GM12878 (cell line): Measurements from ENCODE around the gene C19orf67. TPM values are rescaled to one million over a fixed set of nuclear protein-coding genes. Genes with fewer than 3 reads are reported as not detected.
A peak's percentile ranks its signal among the peaks of the same experiment; 100 is the strongest.

Experiments
- ATAC-seq: fragments of 200-7000 bp; cut with Tn5 transposase; 3 replicates; pipeline ENCODE4 v1.9.1; 2020; ENCODE audit warnings: mild to moderate bottlenecking, moderate library complexity
- BruUV-seq: library from RNA; stranded (reverse); fragments of 400-500 nt; replicated peaks from 2 replicates; lab custom pipeline; 2021; lab: Mats Ljungman, UMichigan
- CTCF ChIA-PET: fragments of 300-600 bp; sonication (Branson Sonifier 250); formaldehyde crosslinking; extraction: SDS; loops from one replicate; lab custom pipeline; 2021; ENCODE audit warnings: inconsistent platforms; lab: Yijun Ruan, JAX
- POLR2A ChIA-PET: fragments of 350-600 bp; formaldehyde crosslinking; extraction: SDS; loops from one replicate; lab custom pipeline; 2021; ENCODE audit warnings: inconsistent platforms; lab: Charles Lee
- RAD21 ChIA-PET: fragments of 300-600 bp; sonication (Branson Sonifier 250); formaldehyde crosslinking; loops from one replicate; lab custom pipeline; 2023; ENCODE audit warnings: antibody characterized with exemption; ENCODE audit not compliant: unreplicated experiment; lab: Charles Lee
- SMC1A ChIA-PET: fragments of 300-600 bp; sonication (Branson Sonifier 250); formaldehyde crosslinking; loops from one replicate; lab custom pipeline; 2023; ENCODE audit not compliant: unreplicated experiment, uncharacterized antibody; lab: Charles Lee
- DNase-seq: peaks from one replicate; pipeline ENCODE4 v3.0.0-alpha.2; 2011; ENCODE audit warnings: low read depth, low spot score
- FAIRE-seq: peaks from 3 replicates; lab custom pipeline; 2011; peaks lifted over from hg19 to GRCh38; lab: Jason Lieb, UNC
- H2AFZ ChIP-seq: 2 replicates; pipeline ENCODE4 v1.6.0; 2011; ENCODE audit warnings: low read depth, low read length, control low read depth; ENCODE audit not compliant: control insufficient read depth
- H3K27ac ChIP-seq: 2 replicates; pipeline ENCODE4 v1.5.1; 2011; ENCODE audit warnings: control low read depth; ENCODE audit not compliant: control insufficient read depth, insufficient read depth
- H3K27me3 ChIP-seq, 2 experiments: replicated peaks in 1 of 2; 2 replicates each; pipeline versions ENCODE4 v1.6.0 to v1.6.1; 2011; ENCODE audit warnings: low read length in 1 of 2; ENCODE audit not compliant: control insufficient read depth in 2 of 2, insufficient read depth in 2 of 2
- H3K36me3 ChIP-seq, 2 experiments: 2 replicates each; pipeline ENCODE4 v1.5.1; 2011; ENCODE audit warnings: low read length in 1 of 2; ENCODE audit not compliant: control insufficient read depth in 2 of 2, insufficient read depth in 2 of 2
- H3K4me1 ChIP-seq: 2 replicates; pipeline ENCODE4 v1.6.1; 2011; ENCODE audit warnings: mild to moderate bottlenecking, low read length, moderate library complexity, mixed read lengths; ENCODE audit not compliant: control insufficient read depth, insufficient read depth
- H3K4me2 ChIP-seq: 2 replicates; pipeline ENCODE4 v1.6.0; 2011; ENCODE audit warnings: control low read depth; ENCODE audit not compliant: control insufficient read depth, insufficient read depth
- H3K4me3 ChIP-seq: fragments of 200-600 bp; sonication (generic); 2 replicates; pipeline ENCODE4 v1.5.1; 2016
- H3K79me2 ChIP-seq: 2 replicates; pipeline ENCODE4 v1.6.0; 2011; ENCODE audit warnings: low read length; ENCODE audit not compliant: control insufficient read depth, insufficient read depth
- H3K9ac ChIP-seq: 2 replicates; pipeline ENCODE4 v1.8.0; 2011; ENCODE audit warnings: low read length, control low read depth, mixed read lengths; ENCODE audit not compliant: control insufficient read depth, insufficient read depth
- H3K9me3 ChIP-seq: replicated peaks from 3 replicates; pipeline ENCODE4 v1.5.1; 2011; ENCODE audit warnings: mild to moderate bottlenecking, low read length; ENCODE audit not compliant: control insufficient read depth, insufficient read depth
- H4K20me1 ChIP-seq: 2 replicates; pipeline ENCODE4 v1.6.0; 2011; ENCODE audit not compliant: control insufficient read depth, insufficient read depth
- CTCF ChIP-seq, 3 experiments: IDR thresholded peaks in 2 of 3; conservative IDR thresholded peaks in 1 of 3; 2 replicates each; pipeline ENCODE4 v1.5.1; 2011; ENCODE audit warnings: low read depth in 3 of 3, low read length in 3 of 3, mild to moderate bottlenecking in 3 of 3, control low read depth in 2 of 3, moderate library complexity in 2 of 3, inconsistent platforms in 1 of 3, mixed read lengths in 1 of 3; ENCODE audit not compliant: control insufficient read depth in 2 of 3, insufficient read depth in 1 of 3; ENCODE audit errors: extremely low read depth in 1 of 3
- CUX1 ChIP-seq: IDR thresholded peaks from 2 replicates; pipeline ENCODE4 v1.6.1; 2012; ENCODE audit warnings: improper control_type of control experiment, low read depth, low read length; ENCODE audit not compliant: insufficient replicate concordance
- DPF2 ChIP-seq: fragments of 450-650 bp; IDR thresholded peaks from 2 replicates; pipeline ENCODE4 v1.6.1; 2017; ENCODE audit warnings: mild to moderate bottlenecking
- EGR1 ChIP-seq, 2 experiments: IDR thresholded peaks; 1 replicate in 1 of 2; 2 replicates in 1 of 2; pipeline ENCODE4 v1.6.1; 2011 to 2012; ENCODE audit warnings: low read depth in 2 of 2, low read length in 2 of 2, borderline replicate concordance in 1 of 2, mild to moderate bottlenecking in 1 of 2, moderate library complexity in 1 of 2
- EP300 ChIP-seq, 2 experiments: fragments of 150-350 bp in 1 of 2; IDR thresholded peaks; 2 replicates each; pipeline ENCODE4 v1.6.1; 2011 to 2012; ENCODE audit warnings: low read depth in 2 of 2, low read length in 2 of 2, borderline replicate concordance in 1 of 2, improper control_type of control experiment in 1 of 2, inconsistent platforms in 1 of 2; ENCODE audit not compliant: control insufficient read depth in 1 of 2
- LARP7 ChIP-seq: fragments of 450-650 bp; IDR thresholded peaks from 2 replicates; pipeline ENCODE4 v1.6.1; 2017; ENCODE audit warnings: mild to moderate bottlenecking
- NR2C2 ChIP-seq: IDR thresholded peaks from 2 replicates; pipeline ENCODE4 v1.6.1; 2011; ENCODE audit warnings: borderline replicate concordance, low read depth; ENCODE audit not compliant: control insufficient read depth, insufficient read length
- PML ChIP-seq: IDR thresholded peaks from 2 replicates; pipeline ENCODE4 v1.6.1; 2012; ENCODE audit warnings: low read length, inconsistent platforms
- RAD51 ChIP-seq: fragments of 450-650 bp; IDR thresholded peaks from 2 replicates; pipeline ENCODE4 v1.6.1; 2016; ENCODE audit warnings: moderate library complexity, mild to moderate bottlenecking, inconsistent platforms
- ZNF24 ChIP-seq: fragments of 450-650 bp; IDR thresholded peaks from 2 replicates; pipeline ENCODE4 v1.6.1; 2017; ENCODE audit warnings: antibody characterized with exemption, mild to moderate bottlenecking
- WGBS: methylation state at CpG from one replicate; pipeline ENCODE4 v1.1.6; 2016; ENCODE audit warnings: low lambda C conversion rate; ENCODE audit not compliant: insufficient replicate concordance, insufficient coverage; ENCODE audit errors: missing lambda C conversion rate; 5-methylcytosine and 5-hydroxymethylcytosine counted together
- in situ Hi-C: fragments of 300-500 bp; cut with MboI; formaldehyde crosslinking; loops from 9 replicates; pipeline ENCODE4 v1.14.3; 2018; ENCODE audit warnings: mixed read lengths
- intact Hi-C: fragments of 100-400 bp; cut with micrococcal nuclease; formaldehyde crosslinking; loops from one replicate; pipeline ENCODE4 v1.14.2; 2022; ENCODE audit not compliant: unreplicated experiment
- polyA plus RNA-seq, 11 experiments: library from polyadenylated mRNA; depleted of rRNA in 4 of 11; unstranded in 6 of 11; stranded (reverse) in 5 of 11; fragments of >200 nt; fragmentation: Nextera tagmentation in 4 of 11; fragmentation: Illumina TruSeq in 1 of 11; extraction: Ambion mirVana in 4 of 11; extraction: Trizol in 1 of 11; gene quantifications; 1 replicate in 1 of 11; 2 replicates in 10 of 11; pipeline versions ENCODE4 v1.2.1 to v1.2.3, GENCODE V29; 2011 to 2016; ENCODE audit warnings: inconsistent platforms in 2 of 11, missing spikeins in 2 of 11, low read depth in 1 of 11
- total RNA-seq, 4 experiments: library from RNA; depleted of rRNA in 3 of 4; stranded (reverse); fragments of >200 nt in 3 of 4; fragmentation: Illumina TruSeq in 1 of 4; extraction: Trizol in 1 of 4; gene quantifications; 2 replicates each; pipeline versions ENCODE4 v1.2.1 to v1.2.3, GENCODE V29; 2013 to 2021

C19orf67 gene
- total and polyA plus RNA-seq, 10 of the 15 experiments (the other 5 are each of a cell fraction or from before 2014, with no cell fraction given): 0.14 TPM; not detected in 9

- no peak for TF ChIP-seq NR2C2
- peak in 1 of 2 experiments; percentile 9; a peak in 1 of 4 replicates for TF ChIP-seq EP300 (IDR thresholded peaks at IDR 0.05; ENCODE audit: borderline replicate concordance in 1 of 2, control insufficient read depth in 1 of 2, low read depth in 2 of 2, low read length in 2 of 2)
- TF ChIP-seq DPF2: peak; percentile 94
- TF ChIP-seq PML: peak; percentile 35; the same call in 1 of the 2 replicates
Measured at GRCh38 chr19:14081797-14082674, 3.5 kb downstream of the C19orf67 start (continued).

GRCh38 chr19:14080887-14081796 is 4.4 kb downstream of the C19orf67 start:
- peak; percentile 94 for ATAC-seq
- H3K9me3 ChIP-seq: no peaks in the 10 kb centered on the region
- peak; percentile 99 for FAIRE-seq
- ChIA-PET POLR2A (interaction anchor here (0.6 to 4.9 kb wide), 12 partner anchors 7 to 401 kb away, joined by 3 to 23 read pairs (median 4); partner anchors contain the start of genes ASF1B, PRKACA and RFX1), CTCF (interaction anchor here (0.6 to 5.6 kb wide), 16 partner anchors 8 to 202 kb away, joined by 3 to 30 read pairs (median 5); partner anchors contain the start of genes ASF1B, MISP3 and PRKACA), RAD21 (interaction anchor here (0.6 to 4.8 kb wide), 10 partner anchors 10 to 234 kb away, joined by 3 to 27 read pairs (median 4); partner anchors contain the start of genes ASF1B and MISP3), SMC1A (interaction anchor here (0.5 to 1.2 kb wide), 4 partner anchors 37 to 273 kb away, joined by 3 to 4 read pairs (median 3); partner anchors contain the start of gene ASF1B)
- no peaks in the 10 kb centered on the region for H3K27me3 ChIP-seq
- intact Hi-C loops (loop anchor here (2.0 to 5.0 kb wide), 2 partner anchors 36 to 56 kb away; partner anchors contain the start of genes ASF1B and PRKACA), in situ Hi-C loops (no loop called here)
- H3K4me2 ChIP-seq: peak overlapping the region; percentile 90
- WGBS: under 1% methylated on average over 50 of the region's 50 CpGs
- TSS peak; percentile 86 for BruUV-seq
- peaks cover 4% of the 10 kb centered on the region; the same call in 1 of the 2 replicates for H3K4me1 ChIP-seq
- H2AFZ ChIP-seq: peak overlapping the region; percentile 97
- H3K79me2 ChIP-seq: peaks cover 8% of the 10 kb centered on the region
- H3K27ac ChIP-seq: peak overlapping the region; percentile 86
- no peaks in the 10 kb centered on the region for H4K20me1 ChIP-seq
- no peaks in the 10 kb centered on the region for H3K36me3 ChIP-seq
- peak; percentile 99 for DNase-seq
- peak overlapping the region; percentile 90 for H3K9ac ChIP-seq
- peak overlapping the region; percentile 83 for H3K4me3 ChIP-seq
- TF ChIP-seq EGR1 (IDR thresholded peaks at IDR 0.05; ENCODE audit: borderline replicate concordance in 1 of 2, low read depth in 2 of 2, low read length in 2 of 2) (peak in 1 of 2 experiments; percentile 53; a peak in 1 of 3 replicates), CTCF (IDR thresholded peaks at IDR 0.05 in 2 of 3, conservative IDR thresholded peaks at IDR 0.05 in 1 of 3; ENCODE audit: control insufficient read depth in 2 of 3, extremely low read depth in 1 of 3, insufficient read depth in 1 of 3, low read depth in 3 of 3, low read length in 3 of 3) (no peak), ZNF24 (no peak), LARP7 (no peak), RAD51 (no peak), CUX1 (no peak)
